GM11168 (cell line): ENCODE results near the gene GNAO1.

Experiments
- in situ Hi-C: fragments of 300-500 bp; cut with MboI; formaldehyde crosslinking; loops from one replicate; pipeline ENCODE4 v1.12.0; 2022; ENCODE audit warnings: low sequenced_read_pairs; ENCODE audit not compliant: unreplicated experiment

The GNAO1 gene

DNA sequence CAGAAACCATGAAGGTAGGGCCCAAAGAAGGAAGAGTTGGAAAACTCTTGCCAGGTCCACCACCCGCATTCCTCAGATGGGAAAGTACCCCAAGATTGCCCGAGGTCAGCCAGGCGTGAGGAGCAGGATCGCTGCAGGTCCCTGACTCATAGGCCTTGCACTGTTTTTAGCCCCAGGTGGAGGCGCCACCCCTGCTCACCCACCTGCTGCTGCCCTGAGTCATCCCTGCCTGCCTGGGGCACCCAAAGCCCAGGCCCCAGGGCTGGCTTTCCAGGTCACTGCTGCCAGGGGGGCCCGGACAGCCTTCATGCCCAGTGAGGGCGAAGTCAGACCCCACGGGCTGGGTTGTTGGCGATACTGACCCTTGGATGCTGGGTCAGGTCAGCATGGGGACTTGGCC, 133.1 kb downstream of the GNAO1 start:
- in situ Hi-C loops: loop anchor here (10.0 to 25.0 kb wide), 2 partner anchors 287 to 380 kb away; no protein-coding TSS in a partner anchor

DNA sequence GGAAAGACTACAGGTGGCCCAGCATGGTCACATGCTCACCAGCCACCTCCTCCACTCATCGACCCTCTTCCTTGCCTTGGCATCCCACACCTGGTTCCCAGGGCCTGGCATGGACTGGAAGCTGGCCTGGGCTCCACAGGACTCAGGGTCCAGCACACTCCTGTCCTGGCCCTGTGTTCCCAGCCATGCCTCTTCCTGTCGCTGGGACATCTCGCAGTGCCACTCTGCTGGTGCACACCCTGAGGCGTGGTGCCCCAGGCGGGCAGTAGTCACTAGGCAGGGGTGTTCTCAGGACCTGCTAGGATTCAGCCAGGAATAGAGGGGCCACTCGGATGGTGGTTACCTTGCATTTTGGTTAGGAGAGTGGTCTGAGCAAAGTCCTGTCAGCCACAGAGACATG, 134.7 kb downstream of the GNAO1 start:
- in situ Hi-C loops: loop anchor here (10.0 kb wide), 1 partner anchor 381 kb away; no protein-coding TSS in a partner anchor

DNA sequence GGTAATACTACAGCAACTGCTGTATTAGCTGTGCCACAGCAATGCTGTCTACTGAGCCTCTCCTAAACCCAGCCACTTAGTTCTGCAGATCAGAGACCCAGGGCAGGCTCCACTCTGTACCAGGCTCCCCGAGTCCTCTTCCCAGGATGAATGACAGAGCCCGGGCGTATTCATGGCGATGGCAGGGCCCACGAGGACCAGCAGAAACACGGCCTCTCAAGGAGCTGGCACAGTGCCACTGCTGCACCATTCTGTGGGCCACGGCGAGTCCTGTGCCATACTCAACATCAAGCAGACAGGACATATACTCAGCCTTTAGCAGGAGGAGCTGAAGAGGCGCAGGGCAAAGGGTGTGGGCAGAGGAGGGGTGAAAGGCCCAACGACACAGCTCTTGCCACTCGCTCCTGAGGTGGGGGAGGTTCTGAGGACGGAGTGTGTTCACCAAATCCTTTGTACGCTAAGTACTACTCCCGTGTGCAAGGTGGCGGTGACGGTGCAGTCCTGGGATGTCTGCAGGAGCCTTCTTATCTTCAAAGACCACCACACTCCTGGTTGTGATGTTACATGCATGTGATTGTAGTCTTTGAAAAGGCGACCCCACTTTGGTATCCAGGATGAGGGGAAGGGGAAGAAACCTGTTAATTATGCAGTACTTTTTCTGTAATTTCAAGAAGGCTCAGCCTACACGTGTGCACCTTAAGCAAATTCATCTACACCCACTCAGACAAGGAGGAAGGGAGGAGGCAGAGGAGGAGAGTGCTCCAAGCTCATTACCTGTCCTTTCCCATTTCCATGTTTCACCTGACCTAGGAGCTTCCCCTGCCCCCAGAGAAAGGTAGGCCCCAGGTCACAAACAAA, 136.0 kb downstream of the GNAO1 start:
- in situ Hi-C loops: loop anchor here (10.0 kb wide), 1 partner anchor 382 kb away; no protein-coding TSS in a partner anchor

DNA sequence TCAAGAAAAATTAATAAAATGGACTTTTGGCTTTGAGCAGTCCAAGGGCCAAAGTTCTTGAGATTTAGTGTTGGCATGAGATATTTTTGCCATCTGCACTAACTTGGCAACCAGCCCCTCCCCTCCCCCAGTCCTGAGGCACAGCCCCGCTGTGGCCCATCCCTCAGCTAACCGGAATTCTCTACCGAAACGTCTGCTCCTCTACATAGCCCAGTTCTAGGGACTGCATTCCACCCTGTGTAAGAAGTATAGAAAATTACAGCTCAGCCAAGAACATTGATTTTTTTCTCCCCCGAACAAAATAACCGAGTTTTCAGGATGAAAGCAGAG, 136.6 kb downstream of the GNAO1 start:
- in situ Hi-C loops: loop anchor here (10.0 kb wide), 1 partner anchor 383 kb away; no protein-coding TSS in a partner anchor

DNA sequence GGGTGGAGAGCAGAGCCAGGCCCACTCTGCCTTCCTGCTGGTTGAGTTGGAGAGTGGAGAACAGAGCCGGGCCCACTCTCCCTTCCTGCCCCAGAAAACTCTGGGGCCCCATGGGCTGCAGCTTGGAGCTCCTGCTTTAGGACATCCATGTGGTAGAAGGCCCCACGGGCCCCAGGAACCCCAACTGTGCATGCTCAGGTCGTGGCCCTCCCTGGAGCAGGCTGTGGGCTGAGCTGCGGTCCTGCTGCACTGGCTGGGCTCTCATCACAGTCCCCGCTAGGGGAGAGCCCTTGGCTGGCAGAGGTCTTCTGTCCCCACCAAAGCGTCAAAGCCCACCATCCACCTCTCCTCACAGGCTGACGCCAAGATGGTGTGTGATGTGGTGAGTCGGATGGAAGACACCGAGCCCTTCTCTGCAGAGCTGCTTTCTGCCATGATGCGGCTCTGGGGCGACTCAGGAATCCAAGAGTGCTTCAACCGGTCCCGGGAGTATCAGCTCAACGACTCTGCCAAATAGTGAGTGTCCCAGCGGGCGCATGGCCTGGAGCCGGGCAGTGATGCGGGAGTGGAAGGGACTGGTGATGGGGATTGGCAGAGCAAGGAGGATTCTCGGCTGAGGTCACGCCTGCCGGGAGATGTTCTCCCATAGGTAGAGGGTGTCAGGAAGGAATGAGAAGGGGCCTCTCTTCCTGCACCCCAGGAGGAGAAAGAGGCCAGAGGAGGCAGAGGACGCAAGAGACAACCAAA, 137.2 kb downstream of the GNAO1 start:
- in situ Hi-C loops: loop anchor here (10.0 kb wide), 1 partner anchor 384 kb away; no protein-coding TSS in a partner anchor

DNA sequence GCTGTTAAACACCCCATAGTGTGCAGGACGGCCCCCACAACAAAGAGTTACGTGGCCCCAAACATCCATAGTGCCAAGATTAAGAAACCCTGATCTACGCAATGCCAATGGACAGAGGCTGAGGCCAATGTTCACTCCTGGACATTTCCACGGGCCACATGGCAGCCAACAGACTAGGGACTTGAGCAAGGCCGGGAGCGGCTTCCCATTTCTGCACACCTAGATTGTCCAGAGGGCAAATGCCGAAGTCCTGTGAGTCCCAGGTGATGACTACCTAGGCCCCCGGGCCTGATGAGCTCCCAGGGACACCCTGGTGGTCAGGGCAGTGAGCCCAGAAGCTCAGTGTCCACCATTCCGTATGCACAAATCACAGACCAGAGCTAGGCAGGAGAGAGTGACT, 138.6 kb downstream of the GNAO1 start:
- in situ Hi-C loops: loop anchor here (10.0 kb wide), 1 partner anchor 385 kb away; no protein-coding TSS in a partner anchor

DNA sequence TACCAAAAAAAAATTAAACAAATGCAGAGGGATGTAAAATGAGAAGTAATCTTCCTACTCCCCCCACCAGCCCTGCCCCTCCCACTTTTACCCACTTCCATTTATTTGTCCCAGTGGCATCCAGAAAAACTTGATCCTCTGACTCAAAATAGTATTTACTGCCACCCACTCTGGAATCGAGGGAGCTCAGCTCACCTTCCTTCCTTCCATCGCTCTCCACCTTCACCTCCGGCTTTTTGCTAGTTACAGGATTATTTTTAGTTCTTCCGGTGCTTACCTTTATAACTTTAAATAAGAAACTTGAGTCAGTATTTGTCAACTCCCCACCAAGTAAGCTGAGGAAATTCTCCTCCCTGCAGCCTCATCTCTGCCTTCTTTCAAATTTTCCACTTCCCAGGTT, 139.2 kb downstream of the GNAO1 start:
- in situ Hi-C loops: no loop called here

DNA sequence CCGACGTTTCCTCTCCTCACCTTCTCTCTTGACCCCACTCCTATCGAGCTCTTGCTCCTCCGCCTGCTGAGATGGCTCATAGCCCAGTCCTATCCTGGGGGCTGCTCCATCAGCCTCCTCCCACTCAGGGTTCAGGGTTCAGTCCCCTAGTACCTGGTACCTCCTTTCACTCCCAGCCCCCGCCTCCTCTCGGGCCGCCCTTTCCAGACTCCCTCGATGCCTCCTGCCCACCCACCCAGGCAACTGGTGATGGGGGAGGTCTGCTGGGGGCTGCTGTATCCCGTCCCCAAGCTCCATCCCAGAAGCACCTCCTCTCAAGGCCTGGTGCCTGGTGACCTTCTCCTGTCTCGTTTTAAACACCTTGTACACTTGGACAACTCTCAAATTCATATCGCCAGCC, 140.1 kb downstream of the GNAO1 start:
- in situ Hi-C loops: no loop called here

DNA sequence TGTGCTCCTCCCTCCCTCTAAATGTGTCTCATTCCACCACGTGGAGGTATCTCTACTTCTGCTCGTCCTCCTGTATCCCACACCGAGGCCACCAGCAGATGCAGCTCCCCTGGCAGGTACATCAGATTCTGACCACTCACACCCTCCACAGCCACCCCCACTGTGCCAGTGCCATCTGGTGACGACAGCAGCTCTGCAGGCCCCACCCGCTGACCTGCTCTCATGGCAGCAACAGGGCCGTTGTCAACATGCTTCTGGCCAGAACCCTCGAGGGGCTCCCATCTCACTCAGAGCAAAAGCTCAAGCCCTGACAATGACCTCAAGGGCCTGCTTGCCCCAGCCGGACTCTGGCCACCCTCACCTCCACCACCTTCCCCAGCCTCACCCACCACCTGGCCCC, 140.6 kb downstream of the GNAO1 start:
- in situ Hi-C loops: no loop called here

DNA sequence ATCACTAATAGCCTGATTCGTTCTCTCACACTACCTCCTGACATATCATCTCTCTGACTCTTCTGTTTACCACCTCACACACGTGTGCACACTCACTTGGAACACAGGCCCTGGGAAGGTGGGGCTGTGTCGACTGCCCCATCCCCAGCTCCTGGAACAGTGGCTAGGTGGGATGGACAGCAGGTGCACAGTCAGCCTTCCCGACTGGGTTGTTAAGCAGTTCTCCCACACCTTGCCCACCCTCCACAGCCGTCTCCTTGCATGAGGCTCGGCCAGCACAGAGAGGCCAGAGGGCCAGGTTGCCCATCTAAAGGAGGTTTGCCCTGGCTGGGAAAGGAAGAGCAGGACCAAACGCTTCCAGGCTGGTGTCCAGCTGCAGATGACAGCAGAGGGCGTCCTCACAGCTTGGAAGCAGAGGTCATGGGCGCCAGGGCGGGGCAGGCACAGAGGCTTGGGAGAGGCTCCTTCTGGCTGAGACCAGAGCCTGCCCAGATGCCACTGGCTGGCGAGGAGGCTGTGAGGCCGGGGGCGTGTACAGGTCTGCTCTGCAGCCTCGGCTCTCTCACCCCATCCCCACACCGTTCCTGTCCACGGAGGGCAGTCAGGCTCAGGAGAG, 141.3 kb downstream of the GNAO1 start:
- in situ Hi-C loops: no loop called here

DNA sequence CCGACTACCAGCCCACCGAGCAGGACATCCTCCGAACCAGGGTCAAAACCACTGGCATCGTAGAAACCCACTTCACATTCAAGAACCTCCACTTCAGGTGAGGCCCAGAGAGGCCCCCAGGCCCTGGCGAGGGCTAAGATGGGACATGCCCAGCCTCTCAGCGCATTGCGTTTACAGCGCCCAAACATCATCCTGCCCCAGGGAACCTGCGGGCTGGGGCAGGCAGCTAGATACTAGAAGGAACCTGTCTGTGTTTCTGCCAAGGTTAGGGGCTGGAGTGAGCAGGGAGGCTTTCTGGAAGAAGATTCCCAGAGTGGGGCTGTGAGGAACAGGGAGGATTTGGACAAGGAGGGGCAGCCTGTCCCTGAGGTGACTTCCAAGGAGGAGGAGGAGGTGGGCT, 143.5 kb downstream of the GNAO1 start:
- in situ Hi-C loops: no loop called here

DNA sequence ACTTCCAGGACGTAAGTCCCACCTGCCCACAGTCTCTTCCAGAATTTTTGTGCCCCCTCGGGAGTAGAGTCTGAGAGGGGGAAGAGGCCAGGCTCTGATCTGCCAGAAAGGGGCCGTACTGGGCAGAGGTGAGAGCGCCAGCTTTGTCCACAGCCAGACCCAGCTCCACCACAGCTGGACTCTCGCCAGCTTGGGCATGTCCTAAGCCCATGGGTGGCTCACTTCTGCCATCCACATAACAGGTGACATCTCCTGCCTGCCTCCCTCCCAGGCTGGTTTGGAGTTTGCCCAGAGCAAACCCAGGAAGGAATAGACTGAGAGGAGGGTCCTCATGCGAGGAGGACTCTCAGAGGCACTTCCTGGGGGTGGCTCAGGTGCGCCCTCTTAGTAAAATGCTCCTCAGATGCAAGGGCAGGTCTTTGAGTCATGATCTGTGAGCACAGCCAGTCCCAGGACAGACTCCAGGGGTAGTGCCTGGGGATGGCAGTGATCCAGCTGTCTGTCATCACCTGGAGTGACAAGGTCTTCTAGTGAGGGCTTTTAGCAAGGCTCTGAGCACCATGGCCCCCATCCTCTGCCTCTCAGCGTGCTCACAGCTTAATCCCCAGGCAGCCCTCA, 144.9 kb downstream of the GNAO1 start:
- in situ Hi-C loops: no loop called here

DNA sequence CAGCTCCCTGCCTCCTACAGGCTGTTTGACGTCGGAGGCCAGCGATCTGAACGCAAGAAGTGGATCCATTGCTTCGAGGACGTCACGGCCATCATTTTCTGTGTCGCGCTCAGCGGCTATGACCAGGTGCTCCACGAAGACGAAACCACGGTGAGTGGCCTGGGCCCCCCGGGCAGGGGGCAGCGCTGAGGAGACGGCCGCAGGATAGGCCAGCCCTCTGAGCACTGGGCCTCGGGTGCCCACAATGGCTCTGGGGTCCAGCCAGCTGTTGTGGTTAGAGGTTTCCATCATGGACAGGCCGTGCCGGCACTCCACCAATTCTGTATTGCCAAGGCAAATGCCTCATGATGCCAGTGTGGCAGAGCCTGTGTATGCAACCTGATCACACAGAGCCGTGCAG, 145.4 kb downstream of the GNAO1 start:
- in situ Hi-C loops: no loop called here

DNA sequence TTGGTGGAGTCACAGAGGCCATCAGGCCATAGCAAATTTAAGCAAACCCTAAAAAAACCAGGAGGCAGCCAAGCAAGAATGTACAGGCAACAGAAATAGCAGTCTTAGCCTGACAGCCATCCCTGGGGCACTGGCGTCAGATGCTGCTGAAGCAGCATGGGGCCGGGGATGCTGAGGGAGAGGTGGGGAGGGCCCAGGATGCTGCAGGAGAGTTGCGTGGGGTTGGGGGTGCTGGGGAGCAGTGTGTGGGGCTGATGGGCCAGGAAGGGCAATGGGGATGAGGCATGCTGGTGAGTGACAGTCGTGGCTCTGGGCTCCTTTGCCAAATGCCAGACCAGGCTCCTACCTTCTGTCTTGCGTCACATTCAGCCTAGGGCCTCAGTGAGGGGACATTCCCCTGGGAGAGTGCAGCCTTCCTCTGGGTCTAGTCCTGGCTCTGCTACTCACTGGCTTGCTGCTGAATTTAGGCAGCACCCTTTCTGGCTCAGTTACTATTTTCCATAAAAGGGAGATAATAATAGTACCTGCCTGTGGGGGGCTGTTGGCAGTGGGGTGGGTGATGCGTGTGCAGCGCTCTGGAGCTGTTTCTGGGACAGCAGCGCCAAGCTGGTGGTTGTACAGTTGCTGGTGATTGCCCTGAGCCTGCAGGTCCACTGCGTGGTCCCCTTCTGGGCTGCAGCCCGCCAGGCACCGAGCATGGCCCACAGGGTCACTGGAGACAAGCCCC, 146.0 kb downstream of the GNAO1 start:
- in situ Hi-C loops: no loop called here

DNA sequence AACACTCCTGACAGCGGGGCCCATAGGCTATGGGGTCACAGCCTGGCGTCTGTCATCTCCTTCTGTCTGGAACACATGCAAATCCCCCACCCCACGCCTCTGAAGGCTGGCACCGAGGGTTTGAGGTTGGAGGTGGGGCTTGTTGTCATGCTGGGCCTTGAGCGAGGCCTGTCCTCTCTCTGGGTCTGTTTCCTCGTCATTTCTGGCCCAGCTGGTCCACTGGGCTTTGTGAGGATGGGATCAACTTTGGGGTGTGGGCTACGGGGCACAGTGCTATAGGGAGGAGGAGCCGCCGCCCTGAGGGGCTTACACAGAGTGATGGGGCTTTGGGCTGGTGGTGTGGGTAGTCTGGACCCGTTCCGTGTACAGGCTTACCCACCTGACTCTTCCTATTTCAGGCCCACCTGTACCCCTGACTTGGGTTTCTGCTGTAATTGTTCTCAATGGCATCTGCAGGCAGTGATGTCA, 146.6 kb downstream of the GNAO1 start:
- in situ Hi-C loops: no loop called here

DNA sequence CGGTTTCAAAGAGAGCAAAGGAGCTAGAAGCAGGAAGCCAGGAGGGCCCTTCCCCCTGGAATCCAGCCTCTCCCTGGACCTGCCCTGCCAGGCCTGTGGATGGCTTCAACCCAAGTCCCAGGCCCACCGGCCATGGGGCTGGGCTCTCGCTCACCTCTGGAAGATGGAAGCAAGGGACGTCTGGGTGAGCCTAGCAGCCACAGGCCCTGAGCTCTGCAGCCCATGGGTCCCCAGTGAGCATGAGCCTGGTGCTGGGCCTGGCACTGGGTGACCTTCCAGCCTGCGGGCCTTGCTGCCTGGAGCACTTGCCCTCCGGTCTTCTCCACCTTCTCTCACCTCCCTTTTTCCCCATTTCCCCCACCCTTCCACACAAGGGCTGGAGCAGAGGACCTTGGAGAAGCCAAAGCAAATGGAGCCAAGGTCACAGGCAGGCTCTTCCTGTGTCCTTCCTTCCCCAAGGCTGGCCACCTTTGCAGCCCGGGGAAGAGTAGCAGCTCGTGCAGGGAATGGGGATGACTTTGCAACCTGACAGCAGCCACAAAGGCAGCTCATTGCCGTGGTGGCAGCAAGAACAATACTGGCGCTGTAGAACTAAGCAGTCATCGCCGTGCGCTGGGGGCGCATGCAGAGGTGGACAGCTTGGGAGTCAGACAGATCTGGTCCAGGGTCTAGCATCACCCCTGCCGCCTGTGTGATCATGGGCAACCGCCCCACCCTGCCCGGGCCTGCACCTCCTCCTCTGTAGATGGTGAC, 147.5 kb downstream of the GNAO1 start:
- in situ Hi-C loops: no loop called here

DNA sequence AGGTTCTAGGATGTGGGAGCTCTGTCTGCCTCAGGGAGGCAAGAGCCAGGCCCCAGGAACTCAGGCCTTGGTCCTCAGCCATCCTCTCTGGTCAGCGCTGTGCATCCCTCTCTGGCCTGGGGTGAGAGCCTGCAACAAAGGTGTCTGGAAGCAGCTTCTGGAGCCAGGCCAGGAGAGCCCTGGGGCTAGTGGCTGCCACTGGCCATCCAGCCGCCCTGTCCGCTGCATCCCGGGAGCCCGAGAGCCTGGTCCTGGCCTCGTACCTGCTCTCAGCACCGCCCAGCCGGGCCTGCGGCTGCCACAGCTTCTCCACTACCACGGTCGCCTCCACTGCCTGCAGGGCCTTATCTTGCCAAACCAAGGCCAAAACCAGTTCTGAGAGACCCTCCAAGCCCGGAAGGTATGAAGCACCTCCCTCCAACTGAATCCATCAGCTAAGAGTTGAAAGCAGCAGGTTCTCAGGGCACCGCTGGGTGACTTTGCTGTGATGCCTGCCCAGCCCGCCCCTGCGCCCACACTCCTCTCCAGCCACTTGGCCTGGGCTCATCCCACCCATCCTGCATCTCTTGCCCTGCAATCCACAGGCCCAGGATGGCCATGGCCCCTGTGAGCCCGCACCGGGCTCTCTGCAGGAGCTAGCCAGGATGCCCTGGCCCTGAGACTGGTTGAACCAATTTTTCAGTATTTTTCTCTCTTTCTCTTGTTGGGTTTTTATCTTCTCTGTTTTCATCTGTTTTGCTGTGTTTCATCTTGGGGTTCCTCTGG, 148.3 kb downstream of the GNAO1 start:
- in situ Hi-C loops: no loop called here

DNA sequence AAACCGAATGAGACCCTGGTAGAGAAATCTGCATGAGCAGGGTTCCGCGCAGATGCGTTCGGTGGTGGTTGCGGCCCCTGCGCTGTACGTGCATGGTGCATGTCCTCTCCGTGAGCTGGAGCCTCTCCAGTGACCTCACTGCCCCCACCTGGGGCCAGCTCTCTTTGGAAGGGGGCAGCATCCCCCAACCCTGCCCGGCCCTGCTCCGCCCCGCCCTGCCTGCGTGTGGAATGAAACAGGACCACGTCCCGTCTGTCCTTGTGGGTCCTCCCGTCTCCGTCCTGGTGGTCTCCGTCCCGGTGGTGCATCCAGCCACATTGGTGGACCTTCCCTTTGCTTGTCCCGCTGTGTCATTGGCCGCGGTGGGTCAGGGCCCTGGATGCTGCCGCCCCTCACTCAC, 149.1 kb downstream of the GNAO1 start:
- in situ Hi-C loops: no loop called here
